Measurements from ENCODE around the gene TGOLN2. TPM values are rescaled to one million over a fixed set of nuclear protein-coding genes. Genes with fewer than 3 reads are reported as not detected.
"Not testable (repeated sequence)": the region's sequence is repeated elsewhere in the genome, so short reads cannot be mapped to it uniquely, and the experiment has no call there.

Gene TGOLN2
- 94.0 TPM for total RNA-seq

GRCh38 chr2:85327822-85328617 is at the start of gene TGOLN2:
Gene TGOLN2, minus strand, starts transcription at chr2:85327989. Its CDS starts 27 bp downstream, at chr2:85327962.
- DNase-seq, result peak; percentile 98

GRCh38 chr2:85377083-85377482 is 49.3 kb upstream of the TGOLN2 start:
- no peak for DNase-seq

GRCh38 chr2:85376291-85377065 is 48.7 kb upstream of the TGOLN2 start:
- peak; percentile 7 for DNase-seq

GRCh38 chr2:85371045-85371444 is 43.3 kb upstream of the TGOLN2 start:
- no peak for DNase-seq

GRCh38 chr2:85369500-85369899 is 41.7 kb upstream of the TGOLN2 start:
- no peak for DNase-seq

- no peak for DNase-seq
These were observed 41.1 kb upstream of the TGOLN2 start for GRCh38 chr2:85368921-85369320.

- DNase-seq, result no peak
These were observed 39.4 kb upstream of the TGOLN2 start for GRCh38 chr2:85367180-85367579.

- not testable (repeated sequence) for DNase-seq
These were observed 35.0 kb upstream of the TGOLN2 start for GRCh38 chr2:85362653-85363387.

- no peak for DNase-seq
These were observed 29.9 kb upstream of the TGOLN2 start for GRCh38 chr2:85357736-85358135.

GRCh38 chr2:85356186-85356585 is 28.4 kb upstream of the TGOLN2 start:
- DNase-seq, result no peak

GRCh38 chr2:85355521-85355920 is 27.7 kb upstream of the TGOLN2 start:
- no peak for DNase-seq

GRCh38 chr2:85355073-85355410 is 27.3 kb upstream of the TGOLN2 start:
- DNase-seq, result peak; percentile 19

GRCh38 chr2:85354286-85355072 is 26.7 kb upstream of the TGOLN2 start, which contains the start of the genes ELMOD3 and RETSAT:
Gene ELMOD3, plus strand, starts transcription at chr2:85354769. Its CDS starts 2,430 bp downstream, at chr2:85357199.
Gene RETSAT, minus strand, starts transcription at chr2:85354528. Its CDS starts 21 bp downstream, at chr2:85354507.
- DNase-seq, result peak; percentile 100

- DNase-seq, result peak; percentile 28
These were observed 26.1 kb upstream of the TGOLN2 start for GRCh38 chr2:85353876-85354285.

GRCh38 chr2:85347599-85347998 is 19.8 kb upstream of the TGOLN2 start:
- no peak for DNase-seq

- no peak for DNase-seq
These were observed 16.7 kb upstream of the TGOLN2 start for GRCh38 chr2:85344356-85344954.

GRCh38 chr2:85343207-85343895 is 15.6 kb upstream of the TGOLN2 start:
- DNase-seq, result not testable (repeated sequence)

GRCh38 chr2:85342156-85342555 is 14.4 kb upstream of the TGOLN2 start:
- DNase-seq, result no peak

GRCh38 chr2:85341269-85342029 is 13.7 kb upstream of the TGOLN2 start:
- DNase-seq, result no peak
